ENCODE measurements around the gene CAMK2N2.

Gene CAMK2N2

DNA sequence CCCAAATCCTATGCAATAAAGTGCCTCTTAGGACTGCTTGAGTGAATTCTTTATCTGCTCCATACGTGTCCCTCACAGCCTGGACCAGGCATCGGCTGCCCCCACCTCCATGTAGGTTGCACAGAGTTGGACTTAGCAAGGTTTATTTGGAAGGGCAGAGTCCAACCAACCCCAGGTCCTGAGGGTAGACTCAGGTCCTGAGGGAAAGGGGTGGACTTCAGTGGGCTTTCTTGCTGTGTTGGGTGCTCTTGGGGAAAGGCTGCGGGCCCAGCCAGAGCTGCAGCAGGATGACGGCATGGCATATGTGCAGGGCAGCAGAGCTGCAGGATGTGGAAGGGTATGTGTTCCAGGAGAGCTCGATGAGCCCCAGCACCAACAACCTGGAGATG lies 19.1 kb downstream of the CAMK2N2 start:
- Histone ChIP-seq H3K36me3 (peaks cover 40% of the 10 kb centered on the region), H3K4me1 (0 out of 2 replicates have a peak, but pooled peaks cover 2% of the 10 kb centered on the region), H3K4me3 (ENCODE audit: low read depth, low read length) (no peak overlapping the region), H3K27me3 (no peaks in the 10 kb centered on the region), H3K9me3 (no peaks in the 10 kb centered on the region)
- TF ChIP-seq, protein P1, sequence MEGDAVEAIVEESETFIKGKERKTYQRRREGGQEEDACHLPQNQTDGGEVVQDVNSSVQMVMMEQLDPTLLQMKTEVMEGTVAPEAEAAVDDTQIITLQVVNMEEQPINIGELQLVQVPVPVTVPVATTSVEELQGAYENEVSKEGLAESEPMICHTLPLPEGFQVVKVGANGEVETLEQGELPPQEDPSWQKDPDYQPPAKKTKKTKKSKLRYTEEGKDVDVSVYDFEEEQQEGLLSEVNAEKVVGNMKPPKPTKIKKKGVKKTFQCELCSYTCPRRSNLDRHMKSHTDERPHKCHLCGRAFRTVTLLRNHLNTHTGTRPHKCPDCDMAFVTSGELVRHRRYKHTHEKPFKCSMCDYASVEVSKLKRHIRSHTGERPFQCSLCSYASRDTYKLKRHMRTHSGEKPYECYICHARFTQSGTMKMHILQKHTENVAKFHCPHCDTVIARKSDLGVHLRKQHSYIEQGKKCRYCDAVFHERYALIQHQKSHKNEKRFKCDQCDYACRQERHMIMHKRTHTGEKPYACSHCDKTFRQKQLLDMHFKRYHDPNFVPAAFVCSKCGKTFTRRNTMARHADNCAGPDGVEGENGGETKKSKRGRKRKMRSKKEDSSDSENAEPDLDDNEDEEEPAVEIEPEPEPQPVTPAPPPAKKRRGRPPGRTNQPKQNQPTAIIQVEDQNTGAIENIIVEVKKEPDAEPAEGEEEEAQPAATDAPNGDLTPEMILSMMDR (IDR thresholded peaks at IDR 0.05; ENCODE audit: low read depth, low read length): no peak
- no peak for DNase-seq

DNA sequence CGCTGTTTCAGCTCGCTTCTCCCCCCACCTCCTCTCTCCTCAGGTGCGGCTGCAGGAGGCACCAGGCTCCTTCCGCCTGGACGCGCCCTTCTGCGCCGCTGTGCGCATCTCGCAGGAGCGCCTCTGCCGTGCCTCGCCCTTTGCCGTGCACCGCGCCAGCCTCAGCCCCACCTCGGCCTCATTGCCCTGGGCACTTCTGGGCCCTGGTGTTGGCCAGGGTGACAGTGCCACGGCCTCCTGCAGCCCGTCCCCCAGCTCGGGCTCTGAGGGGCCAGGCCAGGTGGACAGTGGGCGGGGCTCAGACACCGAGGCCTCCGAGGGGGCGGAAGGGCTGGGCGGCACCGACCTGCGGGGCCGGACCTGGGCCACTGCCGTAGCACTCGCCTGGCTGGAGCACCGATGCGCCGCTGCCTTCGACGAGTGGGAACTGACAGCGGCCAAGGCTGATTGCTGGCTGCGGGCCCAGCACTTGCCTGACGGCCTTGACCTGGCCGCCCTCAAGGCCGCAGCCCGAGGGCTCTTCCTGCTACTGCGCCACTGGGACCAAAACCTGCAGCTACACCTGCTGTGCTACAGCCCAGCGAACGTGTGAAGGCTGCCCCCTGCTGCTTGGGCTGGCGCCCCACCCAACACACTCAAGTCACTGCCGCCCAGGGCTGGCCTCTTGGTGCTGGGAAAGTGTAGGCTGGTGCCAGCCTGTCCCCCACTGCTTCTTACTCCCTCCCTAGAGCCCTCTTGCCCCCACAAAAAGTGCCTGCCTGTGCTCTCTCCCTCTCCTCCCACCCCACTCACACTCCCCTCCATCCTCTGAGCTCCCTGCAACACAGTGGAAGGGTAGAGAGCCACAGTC lies 19.7 kb downstream of the CAMK2N2 start:
- DNase-seq: peak; percentile 83
- H3K36me3 ChIP-seq: peaks cover 40% of the 10 kb centered on the region
- H3K4me1 ChIP-seq: 0 out of 2 replicates have a peak, but pooled peaks cover 2% of the 10 kb centered on the region
- H3K4me3 ChIP-seq (ENCODE audit: low read depth, low read length): no peak overlapping the region
- H3K9me3 ChIP-seq: no peaks in the 10 kb centered on the region
- TF ChIP-seq, protein P1 (IDR thresholded peaks at IDR 0.05; ENCODE audit: low read depth, low read length): peak; percentile 84
- H3K27me3 ChIP-seq: no peaks in the 10 kb centered on the region

GRCh38 chr3:184241141-184241446 lies 20.3 kb downstream of the CAMK2N2 start:
- Histone ChIP-seq H3K36me3 (peaks cover 40% of the 10 kb centered on the region), H3K27me3 (no peaks in the 10 kb centered on the region), H3K9me3 (no peaks in the 10 kb centered on the region), H3K4me3 (ENCODE audit: low read depth, low read length) (no peak overlapping the region), H3K4me1 (0 out of 2 replicates have a peak, but pooled peaks cover 2% of the 10 kb centered on the region)
- no peak for DNase-seq
- TF ChIP-seq, protein P1 (IDR thresholded peaks at IDR 0.05; ENCODE audit: low read depth, low read length): no peak

GRCh38 chr3:184240384-184241140 lies 20.8 kb downstream of the CAMK2N2 start:
- Histone ChIP-seq H3K4me3 (ENCODE audit: low read depth, low read length) (no peak overlapping the region), H3K4me1 (0 out of 2 replicates have a peak, but pooled peaks cover 2% of the 10 kb centered on the region), H3K27me3 (no peaks in the 10 kb centered on the region), H3K9me3 (no peaks in the 10 kb centered on the region), H3K36me3 (peaks cover 38% of the 10 kb centered on the region)
- TF ChIP-seq, protein P1 (IDR thresholded peaks at IDR 0.05; ENCODE audit: low read depth, low read length): no peak
- DNase-seq: no peak

DNA sequence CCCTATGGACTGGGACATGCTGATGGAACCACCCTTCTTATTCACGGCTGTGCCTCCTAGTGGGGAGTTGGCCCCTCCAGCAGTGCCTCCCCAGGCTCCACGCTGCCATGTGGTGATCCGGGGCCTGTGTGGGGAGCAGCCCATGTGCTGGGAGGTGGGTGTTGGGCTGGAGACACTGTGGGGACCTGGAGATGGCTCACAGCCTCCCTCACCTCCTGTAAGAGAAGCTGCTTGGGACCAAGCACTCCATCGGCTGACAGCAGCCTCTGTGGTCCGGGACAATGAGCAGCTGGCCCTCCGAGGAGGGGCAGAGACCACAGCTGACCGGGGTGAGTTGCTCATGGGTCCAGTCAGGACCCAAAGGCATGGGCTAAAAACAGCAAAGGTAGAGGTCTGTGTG lies 21.6 kb downstream of the CAMK2N2 start:
- Histone ChIP-seq H3K36me3 (peaks cover 30% of the 10 kb centered on the region), H3K4me3 (ENCODE audit: low read depth, low read length) (no peak overlapping the region), H3K27me3 (no peaks in the 10 kb centered on the region), H3K9me3 (no peaks in the 10 kb centered on the region), H3K4me1 (peaks cover 6% of the 10 kb centered on the region)
- no peak for DNase-seq
- TF ChIP-seq, protein P1 (IDR thresholded peaks at IDR 0.05; ENCODE audit: low read depth, low read length): no peak

DNA sequence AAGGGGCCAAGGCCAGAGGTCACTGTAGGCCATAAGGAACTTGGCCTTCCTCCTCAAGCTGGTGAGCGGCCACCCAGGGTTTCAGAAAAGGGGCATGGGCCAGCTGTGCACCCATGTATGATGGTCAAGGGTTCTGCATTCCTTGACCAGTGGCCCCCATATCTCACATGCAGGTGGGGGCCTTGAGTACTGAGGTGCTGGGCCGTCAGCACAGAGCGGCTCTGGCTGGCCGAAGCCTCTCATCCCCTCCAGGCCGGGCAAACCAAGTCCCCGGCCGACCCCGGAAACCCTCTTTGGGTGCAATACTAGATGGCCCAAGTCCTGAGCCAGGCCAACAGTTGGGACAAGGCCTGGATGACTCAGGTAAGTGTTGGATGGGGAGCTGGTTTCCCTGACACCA lies 22.1 kb downstream of the CAMK2N2 start:
- Histone ChIP-seq H3K27me3 (no peaks in the 10 kb centered on the region), H3K36me3 (peaks cover 25% of the 10 kb centered on the region), H3K4me1 (peaks cover 10% of the 10 kb centered on the region), H3K4me3 (ENCODE audit: low read depth, low read length) (no peak overlapping the region), H3K9me3 (no peaks in the 10 kb centered on the region)
- DNase-seq: no peak
- TF ChIP-seq, protein P1 (IDR thresholded peaks at IDR 0.05; ENCODE audit: low read depth, low read length): no peak
